OCI-LY1 (cell line): ENCODE results near the gene ASCL1.

Experiments used
- H2AFZ ChIP-seq: fragments of 200-600 bp; sonication (generic), shearing (Covaris generic); 2 replicates; pipeline ENCODE4 v1.6.0; 2014; ENCODE audit warnings: antibody characterized with exemption, mild to moderate bottlenecking, low read length
- H3F3A ChIP-seq: fragments of 200-600 bp; sonication (generic), shearing (Covaris generic); 2 replicates; pipeline ENCODE4 v1.6.0; 2014; ENCODE audit warnings: mild to moderate bottlenecking, antibody characterized with exemption, low read length, moderate library complexity; ENCODE audit not compliant: insufficient read depth
- H3K27ac ChIP-seq: fragments of 200-600 bp; sonication (generic); 2 replicates; pipeline ENCODE4 v1.5.1; 2014; ENCODE audit warnings: low read length, mixed run types, mild to moderate bottlenecking, low read depth; ENCODE audit not compliant: poor library complexity, severe bottlenecking
- H3K27me3 ChIP-seq: fragments of 200-600 bp; sonication (generic); 2 replicates; pipeline ENCODE4 v1.6.0; 2014; ENCODE audit warnings: antibody characterized with exemption, mild to moderate bottlenecking, low read length, moderate library complexity; ENCODE audit not compliant: insufficient read depth
- H3K36me3 ChIP-seq: fragments of 200-600 bp; sonication (generic); 2 replicates; pipeline ENCODE4 v1.6.1; 2014; ENCODE audit warnings: mild to moderate bottlenecking, antibody characterized with exemption, low read length, moderate library complexity, mixed read lengths; ENCODE audit not compliant: insufficient read depth
- H3K4me1 ChIP-seq: fragments of 200-600 bp; sonication (generic); 2 replicates; pipeline ENCODE4 v1.5.1; 2014; ENCODE audit warnings: mild to moderate bottlenecking, low read length, moderate library complexity; ENCODE audit not compliant: insufficient read depth, severe bottlenecking
- H3K4me2 ChIP-seq: fragments of 200-600 bp; sonication (generic), shearing (Covaris generic); 2 replicates; pipeline ENCODE4 v1.6.1; 2014; ENCODE audit warnings: low read length
- H3K4me3 ChIP-seq: fragments of 200-600 bp; sonication (generic); 2 replicates; pipeline ENCODE4 v1.5.1; 2014; ENCODE audit warnings: low read length, low read depth, mild to moderate bottlenecking, mixed read lengths; ENCODE audit not compliant: poor library complexity, severe bottlenecking
- H3K79me2 ChIP-seq: fragments of 200-600 bp; shearing (Covaris generic); 2 replicates; pipeline ENCODE4 v1.6.1; 2016; ENCODE audit warnings: mixed run types, low read length, mixed read lengths; ENCODE audit not compliant: insufficient read depth
- H3K9ac ChIP-seq: fragments of 200-600 bp; sonication (generic), shearing (Covaris generic); 2 replicates; pipeline ENCODE4 v1.6.1; 2014; ENCODE audit warnings: mild to moderate bottlenecking, low read length, mixed read lengths
- H3K9me2 ChIP-seq: fragments of 200-600 bp; sonication (generic), shearing (Covaris generic); 2 replicates; pipeline ENCODE4 v1.6.1; 2014; ENCODE audit warnings: low read depth, mild to moderate bottlenecking, low read length, mixed read lengths
- H3K9me3 ChIP-seq: fragments of 200-600 bp; shearing (Covaris generic); 2 replicates; pipeline ENCODE4 v1.6.1; 2014; ENCODE audit warnings: low read length, mixed read lengths
- H4K20me1 ChIP-seq: fragments of 200-600 bp; sonication (generic), shearing (Covaris generic); 2 replicates; pipeline ENCODE4 v1.6.0; 2016; ENCODE audit warnings: mild to moderate bottlenecking, low read length; ENCODE audit not compliant: insufficient read depth
- CTCF ChIP-seq: fragments of 200-600 bp; sonication (generic), shearing (Covaris generic); IDR thresholded peaks from 2 replicates; pipeline ENCODE4 v1.5.1; 2017; ENCODE audit warnings: mild to moderate bottlenecking, antibody characterized with exemption, low read length, moderate library complexity, mixed read lengths
- EZH2 ChIP-seq: fragments of 200-600 bp; sonication (generic), shearing (Covaris generic); IDR thresholded peaks from 2 replicates; pipeline ENCODE4 v1.8.0; 2017; ENCODE audit warnings: borderline replicate concordance, mixed run types, mild to moderate bottlenecking, antibody characterized with exemption, low read length, moderate library complexity, mixed read lengths

The ASCL1 gene

GRCh38 chr12:102962532-102962931 is 5.1 kb downstream of the ASCL1 start:
- H3K9me2 ChIP-seq = no peaks in the 10 kb centered on the region
- H3K4me2 ChIP-seq = no peak overlapping the region
- no peaks in the 10 kb centered on the region for H3K79me2 ChIP-seq
- no peaks in the 10 kb centered on the region for H3K27me3 ChIP-seq
- H3K4me1 ChIP-seq = no peaks in the 10 kb centered on the region
- H2AFZ ChIP-seq = no peak overlapping the region
- no peak overlapping the region for H3K27ac ChIP-seq
- no peaks in the 10 kb centered on the region for H3F3A ChIP-seq
- no peak overlapping the region for H3K9ac ChIP-seq
- H3K36me3 ChIP-seq = no peaks in the 10 kb centered on the region
- H4K20me1 ChIP-seq = no peaks in the 10 kb centered on the region
- TF ChIP-seq CTCF = no peak
- no peak for TF ChIP-seq EZH2
- H3K9me3 ChIP-seq = no peaks in the 10 kb centered on the region
- no peak overlapping the region for H3K4me3 ChIP-seq

- no peak overlapping the region for H3K4me3 ChIP-seq
- H3K27me3 ChIP-seq = no peaks in the 10 kb centered on the region
- H3K4me1 ChIP-seq = no peaks in the 10 kb centered on the region
- H3K9me3 ChIP-seq = no peaks in the 10 kb centered on the region
- H3K79me2 ChIP-seq = no peaks in the 10 kb centered on the region
- no peaks in the 10 kb centered on the region for H3K9me2 ChIP-seq
- no peak overlapping the region for H2AFZ ChIP-seq
- H3K4me2 ChIP-seq = no peak overlapping the region
- H3K36me3 ChIP-seq = no peaks in the 10 kb centered on the region
- H3F3A ChIP-seq = no peaks in the 10 kb centered on the region
- H3K9ac ChIP-seq = no peak overlapping the region
- no peak overlapping the region for H3K27ac ChIP-seq
- no peaks in the 10 kb centered on the region for H4K20me1 ChIP-seq
- no peak for TF ChIP-seq EZH2
- no peak for TF ChIP-seq CTCF
Observed at GRCh38 chr12:102962986-102963385, 5.5 kb downstream of the ASCL1 start.

GRCh38 chr12:102963796-102964195 is 6.3 kb downstream of the ASCL1 start:
- Histone ChIP-seq H3K79me2 (no peaks in the 10 kb centered on the region), H3K27me3 (no peaks in the 10 kb centered on the region), H3K9ac (no peak overlapping the region), H3K27ac (no peak overlapping the region), H3K4me3 (no peak overlapping the region), H2AFZ (no peak overlapping the region), H3F3A (no peaks in the 10 kb centered on the region), H3K4me2 (no peak overlapping the region), H3K36me3 (no peaks in the 10 kb centered on the region), H3K4me1 (no peaks in the 10 kb centered on the region), H3K9me3 (no peaks in the 10 kb centered on the region), H3K9me2 (no peaks in the 10 kb centered on the region), H4K20me1 (no peaks in the 10 kb centered on the region)
- TF ChIP-seq CTCF (no peak), EZH2 (no peak)
